Body of pancreas (tissue), 4 donors: Measurements from ENCODE around the gene FCHSD2. TPM values are rescaled to one million over a fixed set of nuclear protein-coding genes. Genes with fewer than 3 reads are reported as not detected.
"Not testable (repeated sequence)": the region's sequence is repeated elsewhere in the genome, so short reads cannot be mapped to it uniquely, and the experiment has no call there.

Experiments
- ATAC-seq: fragments of 150-250 bp; one replicate; pipeline ENCODE4 v1.9.1; 2016
- DNase-seq, 4 donors: peaks; one replicate each; pipeline ENCODE4 v3.0.0-alpha.2; 2019
- H3K27ac ChIP-seq, 4 donors: fragments of 200-600 bp; sonication (generic); 1 replicate in 3 of 4; 2 replicates in 1 of 4; pipeline versions ENCODE4 v1.5.1 to v1.6.1; 2016 to 2019; ENCODE audit warnings: mild to moderate bottlenecking in 1 of 4, mixed read lengths in 1 of 4, moderate library complexity in 1 of 4
- H3K27me3 ChIP-seq, 2 donors: fragments of 200-600 bp; sonication (generic); one replicate each; pipeline ENCODE4 v1.6.0; 2016; ENCODE audit warnings: mild to moderate bottlenecking in 1 of 2
- H3K36me3 ChIP-seq, 2 donors: fragments of 200-600 bp; sonication (generic); replicated peaks in 1 of 2; 2 replicates each; pipeline ENCODE4 v1.5.1; 2016; ENCODE audit warnings: low read depth in 2 of 2; ENCODE audit not compliant: insufficient read depth in 1 of 2
- H3K4me1 ChIP-seq: fragments of 200-600 bp; sonication (generic); one replicate; pipeline ENCODE4 v1.6.0; 2016
- H3K4me3 ChIP-seq, 2 donors: fragments of 200-600 bp; sonication (generic); 1 replicate in 1 of 2; 2 replicates in 1 of 2; pipeline ENCODE4 v1.5.1; 2016 to 2019
- H3K9me3 ChIP-seq, 3 donors: fragments of 200-600 bp; sonication (generic); 1 replicate in 2 of 3; 2 replicates in 1 of 3; pipeline ENCODE4 v1.5.1; 2016
- POLR2A ChIP-seq, 3 donors: fragments of 450-650 bp; IDR thresholded peaks; one replicate each; pipeline ENCODE4 v1.6.1; 2016; ENCODE audit warnings: antibody characterized with exemption in 3 of 3, mild to moderate bottlenecking in 2 of 3
- WGBS, 2 donors: methylation state at CpG; one replicate each; pipeline ENCODE4 v1.1.5; 2017; 5-methylcytosine and 5-hydroxymethylcytosine counted together
- intact Hi-C: fragments of 100-400 bp; cut with DNase I; formaldehyde crosslinking; loops from one replicate; pipeline ENCODE4 v1.15.1; 2023
- total RNA-seq, 2 donors: library from RNA; depleted of rRNA; stranded (reverse); fragments of >200 nt; gene quantifications; one replicate each; pipeline ENCODE4 v1.1.0, GENCODE V29; 2016
- TF ChIP-seq, protein P1 (sequence below), 7 experiments: fragments of 450-650 bp in 4 of 7; fragments of 200-600 bp in 3 of 7; sonication (generic) in 3 of 7; IDR thresholded peaks; one replicate each; pipeline ENCODE4 v1.5.1; 2016 to 2019; ENCODE audit warnings: antibody characterized with exemption in 7 of 7

The FCHSD2 gene
- total RNA-seq, 2 donors from 2014 or later: 7.3 to 8.0 TPM

DNA sequence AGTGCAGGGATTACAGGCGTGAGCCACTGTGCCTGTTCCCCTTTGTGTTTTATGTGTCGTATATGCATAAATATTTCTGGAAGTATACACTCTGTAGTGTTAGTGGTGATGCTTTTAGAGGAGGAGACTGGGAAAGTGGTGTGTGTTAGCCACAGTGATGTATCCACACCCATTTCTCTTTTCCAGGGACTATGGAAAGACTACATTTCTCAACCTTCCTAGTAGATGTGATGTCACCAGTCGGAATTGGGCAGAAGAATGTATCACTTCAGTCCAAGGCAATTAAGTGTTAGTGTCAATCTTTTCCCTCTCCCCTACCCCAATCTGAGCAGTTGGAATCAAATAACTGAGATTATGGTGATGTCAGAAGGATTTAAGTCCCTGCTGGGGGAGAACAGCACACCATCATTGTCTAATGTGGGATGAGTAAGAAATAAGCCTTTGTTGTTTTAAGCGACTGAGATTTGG lies 333.8 kb downstream of the FCHSD2 start:
- no peak for ATAC-seq
- no peak for TF ChIP-seq POLR2A (IDR thresholded peaks at IDR 0.05)
- TF ChIP-seq, protein P1, sequence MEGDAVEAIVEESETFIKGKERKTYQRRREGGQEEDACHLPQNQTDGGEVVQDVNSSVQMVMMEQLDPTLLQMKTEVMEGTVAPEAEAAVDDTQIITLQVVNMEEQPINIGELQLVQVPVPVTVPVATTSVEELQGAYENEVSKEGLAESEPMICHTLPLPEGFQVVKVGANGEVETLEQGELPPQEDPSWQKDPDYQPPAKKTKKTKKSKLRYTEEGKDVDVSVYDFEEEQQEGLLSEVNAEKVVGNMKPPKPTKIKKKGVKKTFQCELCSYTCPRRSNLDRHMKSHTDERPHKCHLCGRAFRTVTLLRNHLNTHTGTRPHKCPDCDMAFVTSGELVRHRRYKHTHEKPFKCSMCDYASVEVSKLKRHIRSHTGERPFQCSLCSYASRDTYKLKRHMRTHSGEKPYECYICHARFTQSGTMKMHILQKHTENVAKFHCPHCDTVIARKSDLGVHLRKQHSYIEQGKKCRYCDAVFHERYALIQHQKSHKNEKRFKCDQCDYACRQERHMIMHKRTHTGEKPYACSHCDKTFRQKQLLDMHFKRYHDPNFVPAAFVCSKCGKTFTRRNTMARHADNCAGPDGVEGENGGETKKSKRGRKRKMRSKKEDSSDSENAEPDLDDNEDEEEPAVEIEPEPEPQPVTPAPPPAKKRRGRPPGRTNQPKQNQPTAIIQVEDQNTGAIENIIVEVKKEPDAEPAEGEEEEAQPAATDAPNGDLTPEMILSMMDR (IDR thresholded peaks at IDR 0.05): no peak
- no peak overlapping the region for H3K4me3 ChIP-seq
- no peaks in the 10 kb centered on the region for H3K36me3 ChIP-seq
- DNase-seq: no peak
- 81 to 89% methylated on average over 4 of the region's 4 CpGs for WGBS, 2 donors
- H3K4me1 ChIP-seq: peaks cover 10% of the 10 kb centered on the region
- H3K9me3 ChIP-seq: no peaks in the 10 kb centered on the region
- H3K27ac ChIP-seq: peak overlapping the region in 1 of 4 donors; percentile 75
- no peaks in the 10 kb centered on the region for H3K27me3 ChIP-seq
- intact Hi-C loops: no loop called here

DNA sequence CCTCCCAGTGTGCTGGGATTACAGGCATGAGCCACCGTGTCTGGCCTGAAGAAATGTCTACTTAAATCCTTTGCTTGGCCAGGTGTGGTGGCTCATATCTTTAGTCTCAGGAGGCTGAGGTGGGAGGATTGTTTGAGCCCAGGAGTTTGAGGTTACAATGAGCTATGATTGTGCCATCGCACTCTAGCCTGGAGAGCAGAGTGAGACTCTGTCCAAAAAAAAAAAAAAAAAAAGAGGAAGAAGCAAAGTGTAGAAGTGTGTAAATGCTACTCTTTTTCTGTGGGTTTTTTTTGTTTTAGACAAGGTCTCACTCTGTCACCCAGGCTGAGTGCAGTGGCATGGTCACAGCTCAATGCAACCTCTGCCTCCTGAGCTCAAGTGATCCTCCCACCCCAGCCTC lies 334.3 kb downstream of the FCHSD2 start:
- Histone ChIP-seq H3K9me3 (no peaks in the 10 kb centered on the region), H3K27me3 (no peaks in the 10 kb centered on the region), H3K27ac (peak overlapping the region in 1 of 4 donors; percentile 75), H3K4me3 (no peak overlapping the region), H3K4me1 (peaks cover 5% of the 10 kb centered on the region), H3K36me3 (no peaks in the 10 kb centered on the region)
- 62 to 100% methylated on average over 2 of the region's 2 CpGs for WGBS, 2 donors
- DNase-seq: no peak
- TF ChIP-seq POLR2A (IDR thresholded peaks at IDR 0.05): no peak
- TF ChIP-seq, protein P1 (IDR thresholded peaks at IDR 0.05): no peak
- no peak for ATAC-seq
- intact Hi-C loops: no loop called here

DNA sequence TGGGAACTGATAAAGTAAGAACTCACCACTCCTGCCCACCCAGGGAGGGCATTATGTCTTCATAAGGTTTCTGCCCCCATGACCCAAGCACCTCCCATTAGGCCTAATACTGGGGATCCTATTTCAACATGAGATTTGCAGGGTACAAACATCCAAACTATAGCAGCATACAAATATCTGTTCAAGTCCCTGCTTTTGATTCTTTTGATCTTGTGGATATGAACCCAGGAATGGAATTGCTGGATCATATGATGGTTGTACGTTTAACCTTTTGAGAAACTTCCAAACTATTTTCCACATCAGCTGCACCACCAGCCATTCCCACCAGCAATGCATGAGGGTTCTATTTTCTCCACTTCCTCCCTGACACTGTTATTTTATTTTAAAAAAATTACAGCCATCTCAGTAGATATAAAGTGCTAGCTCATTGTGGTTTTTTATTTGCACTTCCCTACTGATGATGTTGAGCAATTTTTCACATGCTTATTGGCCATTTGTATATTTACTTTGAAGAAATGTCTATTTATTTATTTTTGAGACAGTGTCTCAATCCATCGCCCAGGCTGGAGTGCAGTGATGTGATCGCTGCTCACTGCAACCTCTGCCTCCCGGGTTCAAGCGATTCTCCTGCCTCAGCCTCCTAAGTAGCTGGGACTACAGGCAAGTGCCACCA lies 335.0 kb downstream of the FCHSD2 start:
- Histone ChIP-seq H3K27me3 (no peaks in the 10 kb centered on the region), H3K36me3 (no peaks in the 10 kb centered on the region), H3K27ac (peak overlapping the region in 1 of 4 donors; percentile 75), H3K9me3 (no peaks in the 10 kb centered on the region), H3K4me1 (no peaks in the 10 kb centered on the region), H3K4me3 (no peak overlapping the region)
- no peak for ATAC-seq
- intact Hi-C loops: no loop called here
- 68 to 83% methylated on average over 5 of the region's 5 CpGs for WGBS, 2 donors
- no peak for DNase-seq
- TF ChIP-seq POLR2A (IDR thresholded peaks at IDR 0.05): no peak
- TF ChIP-seq, protein P1 (IDR thresholded peaks at IDR 0.05): no peak

DNA sequence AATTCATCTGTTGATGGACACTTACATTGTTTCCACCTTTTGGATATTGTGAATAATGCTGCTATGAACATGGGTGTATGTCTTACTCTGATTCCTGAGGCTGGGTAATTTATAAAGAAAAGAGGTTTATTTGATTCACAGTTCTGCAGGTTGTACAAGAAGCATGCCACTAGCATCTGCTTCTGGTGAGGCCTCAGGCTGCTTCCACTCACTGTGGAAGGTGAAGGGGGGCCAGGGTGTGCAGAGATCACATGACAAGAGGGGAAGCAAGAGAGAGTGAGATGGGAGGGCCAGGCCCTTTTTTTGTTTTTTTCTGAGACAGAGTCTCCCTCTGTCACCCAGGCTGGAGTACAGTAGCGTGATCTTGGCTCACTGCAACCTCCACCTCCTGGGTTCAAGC lies 335.7 kb downstream of the FCHSD2 start:
- ATAC-seq, H3K4me1 ChIP-seq, intact Hi-C loops, H3K36me3 ChIP-seq, DNase-seq, H3K27me3 ChIP-seq, H3K9me3 ChIP-seq, H3K4me3 ChIP-seq: not testable (repeated sequence)
- H3K27ac ChIP-seq: peak overlapping the region in 1 of 4 donors; percentile 46
- WGBS, 2 donors: 82 to 94% methylated on average over 1 of the region's 1 CpG

DNA sequence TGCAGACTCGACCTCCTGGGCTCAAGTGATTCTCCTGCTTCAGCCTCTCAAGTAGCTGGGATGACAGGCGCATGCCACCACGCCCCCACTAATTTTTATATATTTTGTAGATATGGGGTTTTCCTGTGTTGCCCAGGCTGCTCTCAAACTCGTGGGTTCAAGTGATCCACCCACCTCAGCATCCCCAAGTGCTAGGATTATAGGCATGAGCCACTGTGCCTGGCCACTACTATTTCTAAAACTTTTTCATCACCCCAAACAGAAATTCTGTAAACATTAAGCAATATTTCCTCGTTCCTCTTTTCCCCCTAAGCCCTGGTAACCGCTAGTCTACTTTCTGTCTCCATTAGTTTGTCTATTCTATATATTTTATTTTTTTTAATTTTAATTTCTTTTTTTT lies 336.9 kb downstream of the FCHSD2 start:
- intact Hi-C loops: no loop called here
- H3K4me3 ChIP-seq: no peak overlapping the region
- 71 to 79% methylated on average over 6 of the region's 6 CpGs for WGBS, 2 donors
- no peaks in the 10 kb centered on the region for H3K27me3 ChIP-seq
- H3K36me3 ChIP-seq: no peaks in the 10 kb centered on the region
- no peak overlapping the region for H3K27ac ChIP-seq
- TF ChIP-seq, protein P1 (IDR thresholded peaks at IDR 0.05): no peak
- no peak for TF ChIP-seq POLR2A (IDR thresholded peaks at IDR 0.05)
- DNase-seq (no peak), ATAC-seq (no peak)
- no peaks in the 10 kb centered on the region for H3K9me3 ChIP-seq
- H3K4me1 ChIP-seq: no peaks in the 10 kb centered on the region
